MM.1S (cell line): ENCODE results near the gene CIAO1.

ENCODE experiments used
- CTCF ChIP-seq: fragments of 300-600 bp; sonication (generic); IDR thresholded peaks from 2 replicates; pipeline ENCODE4 v1.5.1; 2016; ENCODE audit warnings: antibody characterized with exemption, low read length, mixed read lengths
- EZH2 ChIP-seq: fragments of 300-600 bp; sonication (generic); optimal IDR thresholded peaks from 2 replicates; pipeline ENCODE3; 2017; ENCODE audit warnings: low read depth, mild to moderate bottlenecking, antibody characterized with exemption, low read length, mixed read lengths

GRCh38 chr2:96225016-96225533, 41.0 kb upstream of the CIAO1 start:
- TF ChIP-seq CTCF (no peak), EZH2 (no peak)
